K562 (cell line): ENCODE data around the gene ZSCAN29. TPM values are rescaled to one million over a fixed set of nuclear protein-coding genes. Genes with fewer than 3 reads are reported as not detected.

Experiments used
- ATAC-seq: fragments of 200-7000 bp; cut with Tn5 transposase; 3 replicates; pipeline ENCODE4 v1.9.1; 2020; ENCODE audit warnings: moderate library complexity
- BruUV-seq: library from RNA; stranded (reverse); fragments of 400-500 nt; replicated peaks from 2 replicates; lab custom pipeline; 2021; lab: Mats Ljungman, UMichigan
- CTCF ChIA-PET: fragments of 300-600 bp; formaldehyde crosslinking; extraction: SDS; loops from one replicate; lab custom pipeline; 2021; ENCODE audit warnings: low intra/inter-chr PET ratio; lab: Yijun Ruan, JAX
- POLR2A ChIA-PET: fragments of 300-600, 350-650 bp; sonication (Branson Sonifier 250); formaldehyde crosslinking; extraction: SDS; loops from one replicate; lab custom pipeline; 2021; ENCODE audit warnings: antibody characterized with exemption, inconsistent platforms; lab: Yijun Ruan, JAX
- DNase-seq, 4 experiments: peaks; one replicate each; pipeline versions ENCODE4 v3.0.0 to v3.0.0-alpha.2; 2011 to 2018; ENCODE audit warnings: low spot score in 3 of 4, mixed read lengths in 3 of 4; ENCODE audit errors: extremely low read depth in 1 of 4
- FAIRE-seq: peaks from 2 replicates; lab custom pipeline; 2011; peaks lifted over from hg19 to GRCh38; lab: Jason Lieb, UNC
- H2AFZ ChIP-seq: 2 replicates; pipeline ENCODE4 v1.6.0; 2011; ENCODE audit warnings: low read depth, low read length, control low read depth, inconsistent platforms
- H3K27ac ChIP-seq: fragments of 200-600 bp; 3 replicates; pipeline ENCODE4 v1.8.0; 2011; ENCODE audit warnings: low read depth, mild to moderate bottlenecking, control low read depth, inconsistent platforms, low read length, moderate library complexity, mixed read lengths; ENCODE audit errors: extremely low read depth
- H3K27me3 ChIP-seq, 2 experiments: fragments of 300-600 bp in 1 of 2; 2 replicates in 1 of 2; 3 replicates in 1 of 2; pipeline versions ENCODE4 v1.6.0 to v1.8.0; 2011; ENCODE audit warnings: inconsistent platforms in 2 of 2, low read length in 2 of 2, mild to moderate bottlenecking in 1 of 2, mixed read lengths in 1 of 2, moderate library complexity in 1 of 2; ENCODE audit not compliant: control insufficient read depth in 2 of 2, insufficient read depth in 2 of 2
- H3K36me3 ChIP-seq: fragments of 300-600 bp; 3 replicates; pipeline ENCODE4 v1.8.0; 2011; ENCODE audit warnings: mild to moderate bottlenecking, low read length, inconsistent platforms; ENCODE audit not compliant: control insufficient read depth, insufficient read depth
- H3K4me1 ChIP-seq, 2 experiments: fragments of 200-600 bp in 1 of 2; replicated peaks in 1 of 2; 2 replicates in 1 of 2; 3 replicates in 1 of 2; pipeline versions ENCODE4 v1.5.1 to v1.8.0; 2011; ENCODE audit warnings: inconsistent platforms in 2 of 2, low read length in 2 of 2, mild to moderate bottlenecking in 1 of 2, mixed read lengths in 1 of 2, moderate library complexity in 1 of 2; ENCODE audit not compliant: control insufficient read depth in 2 of 2, insufficient read depth in 2 of 2
- H3K4me2 ChIP-seq: 2 replicates; pipeline ENCODE4 v1.6.1; 2011; ENCODE audit warnings: low read length, control low read depth, inconsistent platforms, mixed read lengths; ENCODE audit not compliant: insufficient read depth
- H3K4me3 ChIP-seq: fragments of 200-600 bp; sonication (generic), shearing (Covaris generic); 2 replicates; pipeline ENCODE4 v1.5.1; 2016; ENCODE audit warnings: control low read depth, inconsistent platforms
- H3K79me2 ChIP-seq: fragments of 200-600 bp; 3 replicates; pipeline ENCODE4 v1.8.0; 2011; ENCODE audit warnings: low read length, inconsistent platforms; ENCODE audit not compliant: control insufficient read depth, insufficient read depth
- H3K9ac ChIP-seq, 2 experiments: 2 replicates each; pipeline versions ENCODE4 v1.6.0 to v1.6.1; 2011; ENCODE audit warnings: low read depth in 2 of 2, low read length in 2 of 2, control low read depth in 1 of 2, inconsistent platforms in 1 of 2, mild to moderate bottlenecking in 1 of 2, mixed read lengths in 1 of 2; ENCODE audit not compliant: insufficient read depth in 1 of 2
- H3K9me1 ChIP-seq: one replicate; pipeline ENCODE4 v1.6.0; 2011; ENCODE audit warnings: inconsistent platforms, mild to moderate bottlenecking, low read length, moderate library complexity; ENCODE audit not compliant: control insufficient read depth, insufficient read depth
- H3K9me3 ChIP-seq: replicated peaks from 2 replicates; pipeline ENCODE4 v1.5.1; 2011; ENCODE audit warnings: low read depth, low read length, inconsistent platforms; ENCODE audit not compliant: control insufficient read depth, insufficient read depth
- H4K20me1 ChIP-seq: replicated peaks from 2 replicates; pipeline ENCODE4 v1.6.1; 2011; ENCODE audit warnings: low read length, inconsistent platforms, mixed read lengths; ENCODE audit not compliant: control insufficient read depth, insufficient read depth
- ASH1L ChIP-seq: fragments of 450-650 bp; IDR thresholded peaks from 2 replicates; pipeline ENCODE4 v1.6.1; 2018; ENCODE audit warnings: borderline replicate concordance, mild to moderate bottlenecking, low read depth; ENCODE audit not compliant: partially characterized antibody
- CGGBP1 ChIP-seq: fragments of 250-450 bp; sonication (Bioruptor Pico); IDR thresholded peaks from 2 replicates; pipeline ENCODE4 v1.9.0; 2021; ENCODE audit warnings: mild to moderate bottlenecking
- KLF6 ChIP-seq: fragments of 250-450 bp; sonication (Bioruptor Pico); IDR thresholded peaks from 2 replicates; pipeline ENCODE4 v1.4.0; 2020; ENCODE audit warnings: mild to moderate bottlenecking, moderate library complexity, borderline replicate concordance
- PCBP1 ChIP-seq: fragments of 200-400 bp; formaldehyde crosslinking; IDR thresholded peaks from 2 replicates; pipeline ENCODE4 v1.6.1; 2018; ENCODE audit warnings: mild to moderate bottlenecking, low read depth, low read length; ENCODE audit not compliant: poor library complexity, severe bottlenecking
- PML ChIP-seq: IDR thresholded peaks from 2 replicates; pipeline ENCODE4 v1.6.1; 2012; ENCODE audit warnings: low read length, inconsistent platforms
- SMAD4 ChIP-seq: fragments of 250-450 bp; sonication (Bioruptor Pico); conservative IDR thresholded peaks from 2 replicates; pipeline ENCODE4 v1.8.0; 2021; ENCODE audit warnings: inconsistent platforms, mild to moderate bottlenecking, moderate library complexity
- ZBTB1 ChIP-seq: sonication (generic); formaldehyde crosslinking; IDR thresholded peaks from 2 replicates; pipeline ENCODE4 v1.8.1; 2023; ENCODE audit warnings: missing genetic modification reagents, low read depth, mild to moderate bottlenecking, borderline replicate concordance
- ZHX1 ChIP-seq: fragments of 150-350 bp; conservative IDR thresholded peaks from 2 replicates; pipeline ENCODE4 v1.6.1; 2014; ENCODE audit warnings: low read length
- WGBS: fragments of 100-300 bp; shearing (Covaris generic); methylation state at CpG from one replicate; pipeline ENCODE4 v1.1.6; 2016; ENCODE audit warnings: low coverage, mixed read lengths; ENCODE audit not compliant: insufficient coverage; ENCODE audit errors: missing lambda C conversion rate; 5-methylcytosine and 5-hydroxymethylcytosine counted together
- in situ Hi-C: fragments of 300-500 bp; cut with MboI; formaldehyde crosslinking; loops from 4 replicates; pipeline ENCODE4 v1.15.0; 2018; ENCODE audit warnings: inconsistent platforms, mixed read lengths
- intact Hi-C: fragments of 100-400 bp; cut with micrococcal nuclease; formaldehyde crosslinking; loops from 2 replicates; pipeline ENCODE4 v1.14.2; 2022
- polyA plus RNA-seq, 8 experiments: library from polyadenylated mRNA; depleted of rRNA in 4 of 8; stranded (reverse) in 5 of 8; unstranded in 3 of 8; fragments of >200 nt; fragmentation: Nextera tagmentation in 2 of 8; fragmentation: Illumina TruSeq in 1 of 8; extraction: Ambion mirVana in 2 of 8; extraction: Trizol in 1 of 8; gene quantifications; 2 replicates each; pipeline versions ENCODE4 v1.2.1 to v1.2.3, GENCODE V29; 2011 to 2014; ENCODE audit warnings: inconsistent platforms in 1 of 8, missing spikeins in 1 of 8
- total RNA-seq, 7 experiments: library from RNA; depleted of rRNA in 6 of 7; stranded (reverse); fragments of >200 nt in 6 of 7; fragmentation: Illumina TruSeq in 2 of 7; extraction: Trizol in 2 of 7; gene quantifications; 2 replicates each; pipeline versions ENCODE4 v1.2.1 to v1.2.3, GENCODE V29; 2011 to 2021; ENCODE audit warnings: low replicate concordance in 1 of 7

ZSCAN29 gene
- total and polyA plus RNA-seq, 9 of the 15 experiments (the other 6 are each of a cell fraction or from before 2014, with no cell fraction given) = 2.5 to 28.6 (median 19.7) TPM

GRCh38 chr15:43347114-43347513, 23.7 kb downstream of the ZSCAN29 start:
- peaks cover 78% of the 10 kb centered on the region for H3K36me3 ChIP-seq
- H2AFZ ChIP-seq = no peak overlapping the region
- H3K4me1 ChIP-seq = no peaks in the 10 kb centered on the region
- 81% methylated on average over 3 of the region's 3 CpGs for WGBS
- no peak for FAIRE-seq
- H3K9ac ChIP-seq = no peak overlapping the region
- no peak overlapping the region for H3K4me3 ChIP-seq
- H3K27ac ChIP-seq = no peak overlapping the region
- no TSS peak for BruUV-seq
- POLR2A ChIA-PET = interaction anchor here (1.4 kb wide), 1 partner anchor 9 kb away, joined by 4 read pairs; no protein-coding TSS in a partner anchor
- CTCF ChIA-PET = interaction anchor here (0.6 to 1.8 kb wide), 2 partner anchors 29 to 422 kb away, joined by 3 to 10 read pairs; no protein-coding TSS in a partner anchor
- H4K20me1 ChIP-seq = no peaks in the 10 kb centered on the region
- H3K4me2 ChIP-seq = no peak overlapping the region
- in situ Hi-C loops (no loop called here), intact Hi-C loops (no loop called here)
- ATAC-seq = no peak
- H3K9me3 ChIP-seq = no peaks in the 10 kb centered on the region
- no peak for TF ChIP-seq SMAD4
- TF ChIP-seq ZBTB1 = no peak
- H3K27me3 ChIP-seq = no peaks in the 10 kb centered on the region
- no peaks in the 10 kb centered on the region for H3K79me2 ChIP-seq
- no peaks in the 10 kb centered on the region for H3K9me1 ChIP-seq
- no peak for DNase-seq

GRCh38 chr15:43346305-43346704, 24.5 kb downstream of the ZSCAN29 start:
- no peak overlapping the region for H3K9ac ChIP-seq
- ChIA-PET CTCF (interaction anchor here (0.6 to 1.8 kb wide), 2 partner anchors 29 to 423 kb away, joined by 3 to 10 read pairs; no protein-coding TSS in a partner anchor), POLR2A (interaction anchor here (1.1 to 1.4 kb wide), 2 partner anchors 9 kb away, joined by 3 to 4 read pairs; no protein-coding TSS in a partner anchor)
- no peaks in the 10 kb centered on the region for H3K9me3 ChIP-seq
- no peaks in the 10 kb centered on the region for H3K9me1 ChIP-seq
- in situ Hi-C loops (no loop called here), intact Hi-C loops (no loop called here)
- no peaks in the 10 kb centered on the region for H4K20me1 ChIP-seq
- no peak overlapping the region for H3K4me3 ChIP-seq
- no TSS peak for BruUV-seq
- no peak overlapping the region for H2AFZ ChIP-seq
- 76% methylated on average over 2 of the region's 2 CpGs for WGBS
- peaks cover 73% of the 10 kb centered on the region for H3K36me3 ChIP-seq
- FAIRE-seq (no peak), DNase-seq (peak in 1 of 4 experiments; percentile 29), ATAC-seq (peak; percentile 60; the same call in 2 of the 3 replicates)
- no peak overlapping the region for H3K27ac ChIP-seq
- no peaks in the 10 kb centered on the region for H3K27me3 ChIP-seq
- no peaks in the 10 kb centered on the region for H3K79me2 ChIP-seq
- no peaks in the 10 kb centered on the region for H3K4me1 ChIP-seq
- no peak overlapping the region for H3K4me2 ChIP-seq
- TF ChIP-seq PCBP1 = no peak
- TF ChIP-seq KLF6 = no peak
- no peak for TF ChIP-seq ASH1L
- no peak for TF ChIP-seq ZHX1
- TF ChIP-seq CGGBP1 (CRISPR knock-in tag) = no peak
- TF ChIP-seq PML = no peak
